Fibroblast of skin of abdomen (primary cell): ENCODE data around the gene ID1.
"Not testable (repeated sequence)": the region's sequence is repeated elsewhere in the genome, so short reads cannot be mapped to it uniquely, and the experiment has no call there.

Experiments used
- DNase-seq: peaks from one replicate; pipeline ENCODE4 v3.0.0-alpha.2; 2013

ID1 gene

DNA sequence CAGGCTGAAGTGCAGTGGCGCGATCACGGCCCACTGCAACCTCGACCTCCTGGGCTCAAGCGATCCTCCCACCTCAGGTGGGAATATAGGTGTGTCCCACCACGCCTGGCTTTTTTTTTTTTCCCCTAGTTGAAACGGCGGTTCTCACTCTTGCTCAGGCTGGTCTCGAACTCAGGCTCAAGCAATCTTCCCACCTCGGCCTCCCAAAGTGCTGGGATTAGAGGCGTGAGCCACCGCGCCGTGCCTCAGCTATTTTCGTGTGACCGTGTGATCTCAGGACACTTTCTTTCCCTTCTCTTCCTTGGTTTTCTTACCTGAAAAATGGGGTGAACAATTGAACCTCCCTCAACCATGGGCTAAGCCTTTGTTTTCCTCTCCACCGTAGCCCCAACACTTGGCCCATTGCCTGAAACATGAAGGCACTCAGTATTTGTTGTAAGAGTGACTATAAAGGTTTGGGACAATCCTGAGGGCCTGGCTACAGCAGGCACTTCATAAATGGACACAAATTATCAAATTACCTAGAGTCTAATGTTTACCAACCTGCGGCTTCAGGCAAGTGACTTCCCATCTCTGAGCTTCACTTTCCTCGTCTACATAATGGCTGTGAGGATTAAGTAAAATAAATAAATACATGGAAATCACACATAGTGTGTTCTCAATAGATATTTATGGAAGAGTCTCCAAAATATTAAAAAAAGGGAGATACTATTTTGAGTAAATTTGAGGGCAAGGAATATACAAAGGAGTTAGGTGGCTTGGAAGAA, 31.4 kb upstream of the ID1 start:
- DNase-seq: no peak

DNA sequence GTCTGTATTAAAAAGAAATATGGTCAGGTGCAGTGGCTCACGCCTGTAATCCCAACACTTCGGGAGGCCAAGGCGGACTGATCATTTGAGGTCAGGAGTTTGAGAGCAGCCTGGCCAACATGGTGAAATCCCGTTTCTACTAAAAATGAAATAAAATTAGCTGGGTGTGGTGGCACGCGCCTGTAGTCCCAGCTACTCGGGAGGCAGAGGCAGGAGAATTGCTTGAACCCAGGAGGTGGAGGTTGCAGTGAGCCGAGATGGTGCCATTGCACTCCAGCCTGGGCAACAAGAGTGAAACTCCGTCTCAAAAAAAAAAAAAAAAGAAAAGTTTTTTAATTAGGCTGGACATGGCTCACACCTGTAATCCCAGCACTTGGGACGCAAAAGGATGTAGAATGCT, 30.1 kb upstream of the ID1 start:
- not testable (repeated sequence) for DNase-seq

DNA sequence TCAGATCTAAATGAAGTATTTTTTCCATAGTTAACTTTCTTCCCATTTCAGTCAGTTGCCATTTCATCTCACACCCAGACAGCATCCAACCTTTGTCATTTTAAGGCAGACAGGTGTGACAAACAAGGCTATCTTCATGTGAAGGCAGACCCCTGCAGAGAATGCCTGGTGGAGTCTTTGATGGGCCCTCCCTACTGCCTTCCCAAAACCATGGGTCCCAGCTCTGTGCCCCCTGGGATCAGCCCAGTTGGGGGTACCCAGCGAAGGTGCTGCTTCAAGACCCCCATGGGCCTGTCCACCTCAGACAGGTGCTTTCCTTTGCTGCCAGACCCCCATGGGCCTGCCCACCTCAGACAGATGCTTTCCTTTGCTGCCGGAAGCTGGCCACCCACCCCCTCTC, 28.3 kb upstream of the ID1 start:
- DNase-seq: no peak

DNA sequence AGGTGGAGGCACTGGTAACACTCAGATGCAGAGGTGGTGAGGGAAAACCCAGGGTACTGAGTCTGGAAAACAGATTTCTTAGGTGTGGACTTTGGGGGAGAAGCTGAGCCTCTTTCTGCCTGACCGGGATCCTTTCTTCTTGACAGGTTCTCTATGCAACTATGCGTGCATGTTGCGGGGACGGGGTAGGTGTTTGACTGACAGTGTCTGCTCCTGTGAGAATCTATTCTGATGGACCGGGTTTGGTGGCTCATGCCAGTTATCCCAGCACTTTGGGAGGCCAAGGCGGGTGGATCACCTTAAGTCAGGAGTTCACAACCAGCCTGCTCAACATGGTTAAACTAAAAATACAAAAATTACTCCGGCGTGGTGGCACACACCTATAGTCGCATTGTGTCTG, 27.9 kb upstream of the ID1 start:
- no peak for DNase-seq

DNA sequence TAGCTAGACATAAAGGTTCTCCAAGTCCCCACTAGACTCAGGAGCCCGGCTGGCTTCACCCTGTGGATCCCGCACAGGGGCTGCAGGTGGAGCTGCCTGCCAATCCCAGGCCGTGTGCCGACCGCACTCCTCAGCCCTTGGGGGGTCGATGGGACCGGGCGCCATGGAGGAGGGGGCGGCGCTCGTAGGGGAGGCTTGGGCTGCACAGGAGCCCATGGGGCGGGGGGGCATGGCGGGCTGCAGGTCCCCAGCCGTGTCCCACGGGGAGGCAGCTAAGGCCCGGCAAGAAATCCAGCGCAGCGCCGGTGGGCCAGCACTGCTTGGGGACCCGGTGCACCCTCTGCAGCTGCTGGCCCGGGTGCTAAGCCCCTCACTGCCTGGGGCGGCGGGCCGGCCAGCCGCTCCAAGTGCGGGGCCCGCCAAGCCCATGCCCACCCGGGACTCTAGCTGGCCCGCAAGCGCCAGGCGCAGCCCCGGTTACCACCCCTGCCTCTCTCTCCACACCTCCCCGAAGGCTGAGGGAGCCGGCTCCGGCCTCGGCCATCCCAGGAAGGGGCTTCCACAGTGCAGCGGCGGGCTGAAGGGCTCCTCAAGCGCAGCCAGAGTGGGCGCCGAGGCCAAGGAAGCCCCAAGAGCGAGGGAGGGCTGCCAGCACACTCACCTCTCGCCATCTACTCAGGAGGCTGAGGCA, 26.5 kb upstream of the ID1 start:
- DNase-seq: no peak

DNA sequence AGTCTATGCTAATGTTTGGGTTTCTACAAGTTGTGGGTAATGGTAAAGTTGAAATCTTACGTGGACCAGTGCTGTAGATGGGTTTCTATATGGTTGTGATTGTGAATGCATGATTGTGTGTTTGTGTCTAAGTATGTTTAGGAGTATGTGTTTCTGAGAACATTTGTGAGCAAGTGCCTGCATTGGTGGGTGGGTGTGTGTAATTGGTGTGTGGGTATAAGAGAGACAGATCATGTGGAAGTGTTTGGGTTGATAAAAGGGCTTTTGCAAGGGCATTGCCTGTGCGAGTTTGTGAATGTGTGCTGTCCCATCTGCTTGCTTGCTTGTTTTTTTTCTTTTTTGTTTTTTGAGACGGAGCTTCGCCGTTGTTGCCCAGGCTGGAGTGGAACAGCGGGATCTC, 25.8 kb upstream of the ID1 start:
- DNase-seq: no peak

DNA sequence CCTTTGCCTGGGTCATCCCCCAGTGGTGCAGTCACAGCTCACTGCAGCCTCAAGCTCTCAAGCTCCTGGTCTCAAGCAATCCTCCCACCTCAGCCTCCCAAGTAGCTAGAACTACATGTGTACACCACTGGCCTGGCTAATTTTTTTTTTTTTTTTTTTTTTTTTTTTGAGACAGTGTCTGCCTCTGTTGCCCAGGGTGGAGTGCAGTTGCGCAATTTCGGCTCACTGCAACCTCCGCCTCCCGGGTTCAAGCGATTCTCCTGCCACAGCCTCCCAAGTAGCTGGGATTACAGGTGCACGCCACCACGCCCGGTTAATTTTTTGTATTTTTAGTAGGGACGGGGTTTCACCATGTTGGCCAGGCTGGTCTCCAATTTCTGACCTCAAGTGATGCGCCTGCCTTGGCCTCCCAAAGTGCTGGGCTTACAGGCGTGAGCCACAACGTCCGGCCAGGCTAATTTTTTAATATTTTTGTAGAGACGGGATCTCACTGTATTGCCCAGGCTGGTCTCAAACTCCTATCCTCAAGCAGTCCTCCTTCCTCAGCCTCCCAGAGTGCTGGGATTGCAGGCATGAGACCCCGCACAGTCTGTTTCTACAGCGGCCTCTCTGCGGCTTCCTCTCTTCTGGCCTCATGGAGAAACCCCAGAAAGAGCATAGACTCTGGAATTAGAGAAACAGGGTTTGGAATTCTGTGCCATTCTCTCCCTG, 25.0 kb upstream of the ID1 start:
- not testable (repeated sequence) for DNase-seq

DNA sequence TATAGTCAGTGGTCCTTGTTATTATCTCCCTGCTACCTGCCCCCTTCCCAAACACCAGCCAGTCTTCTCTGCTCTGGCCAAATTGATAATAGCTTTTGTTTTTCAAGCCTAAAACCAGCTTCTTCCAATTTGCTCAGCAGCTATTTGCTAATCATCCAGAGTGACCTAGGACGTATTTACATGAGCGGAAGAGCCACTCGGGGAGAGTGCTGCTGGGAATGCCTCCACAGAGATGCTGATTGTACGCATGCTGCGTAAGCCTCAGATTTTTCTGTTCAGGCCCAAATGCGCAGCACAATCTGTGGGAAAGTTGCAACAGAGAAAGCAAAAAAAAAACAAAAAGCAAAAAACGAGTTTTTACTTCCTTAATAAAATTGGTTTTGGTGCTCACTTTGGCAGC, 24.4 kb upstream of the ID1 start:
- DNase-seq: no peak

DNA sequence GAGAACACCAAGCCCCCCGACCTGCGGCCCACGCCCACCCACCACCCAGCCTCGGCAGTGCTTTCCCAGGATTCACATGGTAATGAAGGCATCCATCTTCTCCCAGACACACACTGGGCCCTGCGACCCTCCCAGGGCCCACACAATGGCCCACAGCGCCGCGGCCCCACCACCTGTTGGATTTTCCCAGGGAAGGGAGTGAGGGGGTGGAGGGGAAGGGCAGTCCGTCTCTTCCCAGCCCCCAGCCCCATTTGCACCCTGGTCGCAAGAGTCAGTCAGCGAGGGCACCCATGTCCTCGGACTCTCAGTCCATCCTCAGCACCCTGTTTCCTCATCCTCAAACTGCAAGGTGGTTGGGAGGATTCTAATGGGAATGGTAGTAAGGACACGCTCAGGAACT, 23.7 kb upstream of the ID1 start:
- no peak for DNase-seq

DNA sequence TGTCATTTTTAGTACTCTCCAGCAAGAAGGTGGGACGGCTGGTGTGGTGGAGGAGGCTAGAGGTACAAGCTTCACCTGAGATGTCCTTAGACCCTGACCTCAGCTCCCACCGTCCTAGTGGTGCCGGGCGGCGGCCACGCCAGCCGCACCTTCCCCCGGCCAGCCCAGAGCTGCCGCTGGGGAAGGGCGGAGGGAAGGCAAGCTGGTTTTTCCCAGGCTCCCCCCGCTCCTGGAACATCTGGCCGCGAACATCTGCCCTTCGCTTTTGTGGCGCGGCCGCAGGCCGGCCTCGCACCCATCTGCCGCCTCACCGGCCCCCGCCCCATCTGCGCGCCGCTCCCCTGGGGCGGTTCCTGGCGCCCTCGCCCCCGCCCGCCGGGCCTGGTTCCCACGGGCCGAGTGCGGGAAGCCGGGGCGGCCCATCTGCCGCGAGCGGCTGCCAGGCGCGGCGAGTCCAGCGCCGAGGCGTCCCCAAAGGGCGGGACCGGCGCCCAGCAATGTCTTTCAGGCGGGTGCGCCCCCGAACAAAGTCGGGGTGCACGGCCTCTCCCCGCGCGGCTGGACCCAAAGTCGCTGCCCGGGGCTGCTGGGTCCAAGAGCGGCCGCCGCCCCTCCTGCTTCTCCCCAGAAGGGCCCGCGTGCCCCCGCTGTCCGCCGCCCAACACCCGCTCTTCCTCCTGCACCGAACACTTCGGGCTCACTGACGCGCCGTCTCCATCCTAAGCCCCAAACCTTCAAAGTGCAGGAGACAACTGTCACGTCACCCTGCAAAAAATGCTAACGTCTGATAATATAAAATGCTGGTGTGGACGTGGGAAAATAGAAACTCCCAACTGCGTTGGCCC, 17.3 kb upstream of the ID1 start:
- no peak for DNase-seq

DNA sequence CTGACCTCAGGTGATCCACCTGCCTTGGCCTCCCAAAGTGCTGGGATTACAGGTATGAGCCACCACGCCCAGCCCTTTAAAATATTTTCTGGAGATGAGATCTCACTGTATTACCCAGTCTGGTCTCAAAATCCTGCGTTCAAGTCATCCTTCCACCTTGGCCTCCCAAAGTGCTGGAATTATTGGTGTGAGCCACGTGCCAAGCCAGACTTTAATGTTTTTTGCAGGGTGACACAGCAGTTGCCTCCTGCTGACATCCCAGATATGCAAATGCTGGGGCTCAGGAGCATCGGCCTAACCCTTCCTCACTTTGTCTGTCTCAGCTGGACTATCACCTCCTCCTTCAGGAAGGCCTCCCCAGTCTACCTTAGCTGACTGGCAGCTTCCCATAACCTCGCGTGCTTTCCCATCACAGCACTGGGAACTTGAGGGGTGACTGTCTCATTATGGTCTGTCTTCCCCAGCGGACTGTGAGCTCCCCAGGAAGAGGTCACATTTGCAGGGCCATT, 14.3 kb upstream of the ID1 start:
- no peak for DNase-seq

DNA sequence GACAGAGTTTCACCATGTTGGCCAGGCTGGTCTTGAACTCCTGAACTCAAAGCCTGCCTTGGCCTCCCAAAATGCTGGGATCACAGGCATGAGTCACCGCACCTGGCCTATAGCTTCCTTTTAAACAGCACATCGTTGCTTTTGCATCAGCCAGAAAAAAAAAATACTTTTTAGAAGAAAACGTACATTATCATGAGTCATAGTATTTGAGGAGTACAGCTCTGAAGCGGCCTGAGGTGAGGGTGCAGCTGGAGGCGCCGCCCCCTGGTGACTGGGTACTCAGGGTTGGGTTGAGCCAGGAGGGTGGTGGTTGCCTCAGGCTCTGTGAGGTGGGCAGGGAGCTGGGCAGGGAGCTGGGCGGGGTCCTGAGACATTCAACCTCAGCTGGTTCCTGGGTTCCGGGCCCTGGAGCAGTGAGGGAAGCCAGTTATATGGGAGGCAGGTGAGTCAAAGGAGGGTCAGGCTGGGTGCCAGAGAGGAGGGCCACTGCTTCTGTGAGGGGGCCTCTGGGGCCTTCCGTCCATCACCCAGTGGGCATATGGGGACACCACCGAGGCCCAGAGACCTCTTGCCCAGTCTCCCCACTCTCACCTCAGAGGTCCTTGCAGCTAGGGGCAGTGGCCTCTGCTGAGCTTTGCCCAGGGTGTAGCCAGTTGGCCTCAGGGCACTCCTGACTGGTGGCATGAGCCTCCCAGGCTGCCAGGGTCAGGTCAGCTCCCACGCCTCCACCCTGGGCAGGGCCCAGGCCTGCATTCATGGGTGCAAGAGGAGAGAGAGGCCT, 11.7 kb upstream of the ID1 start:
- peak; percentile 84 for DNase-seq

DNA sequence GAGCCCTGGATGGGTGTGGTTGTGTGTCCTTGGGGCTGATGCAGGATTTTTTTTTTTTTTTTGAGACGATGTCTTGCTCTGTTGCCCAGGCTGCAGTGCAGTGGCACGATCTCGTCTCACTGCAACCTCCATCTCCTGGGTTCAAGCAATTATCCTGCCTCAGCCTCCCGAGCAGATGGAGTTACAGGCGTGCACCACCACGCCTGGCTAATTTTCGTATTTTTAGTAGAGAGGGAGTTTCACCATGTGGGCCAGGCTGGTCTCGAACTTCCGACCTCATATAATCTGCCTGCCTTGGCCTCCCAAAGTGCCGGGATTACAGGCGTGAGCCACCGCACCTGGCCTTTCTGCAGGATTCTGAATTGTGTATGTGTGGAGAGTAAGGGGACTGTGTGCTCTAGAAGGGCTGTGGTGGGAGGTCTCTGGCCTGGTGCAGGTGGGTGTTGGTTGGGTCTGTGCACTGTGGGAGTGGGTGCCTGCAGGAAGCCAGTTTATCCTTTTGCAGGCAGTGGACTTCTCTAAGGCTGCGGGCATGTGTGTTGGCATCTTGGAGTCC, 11.0 kb upstream of the ID1 start:
- DNase-seq: no peak

DNA sequence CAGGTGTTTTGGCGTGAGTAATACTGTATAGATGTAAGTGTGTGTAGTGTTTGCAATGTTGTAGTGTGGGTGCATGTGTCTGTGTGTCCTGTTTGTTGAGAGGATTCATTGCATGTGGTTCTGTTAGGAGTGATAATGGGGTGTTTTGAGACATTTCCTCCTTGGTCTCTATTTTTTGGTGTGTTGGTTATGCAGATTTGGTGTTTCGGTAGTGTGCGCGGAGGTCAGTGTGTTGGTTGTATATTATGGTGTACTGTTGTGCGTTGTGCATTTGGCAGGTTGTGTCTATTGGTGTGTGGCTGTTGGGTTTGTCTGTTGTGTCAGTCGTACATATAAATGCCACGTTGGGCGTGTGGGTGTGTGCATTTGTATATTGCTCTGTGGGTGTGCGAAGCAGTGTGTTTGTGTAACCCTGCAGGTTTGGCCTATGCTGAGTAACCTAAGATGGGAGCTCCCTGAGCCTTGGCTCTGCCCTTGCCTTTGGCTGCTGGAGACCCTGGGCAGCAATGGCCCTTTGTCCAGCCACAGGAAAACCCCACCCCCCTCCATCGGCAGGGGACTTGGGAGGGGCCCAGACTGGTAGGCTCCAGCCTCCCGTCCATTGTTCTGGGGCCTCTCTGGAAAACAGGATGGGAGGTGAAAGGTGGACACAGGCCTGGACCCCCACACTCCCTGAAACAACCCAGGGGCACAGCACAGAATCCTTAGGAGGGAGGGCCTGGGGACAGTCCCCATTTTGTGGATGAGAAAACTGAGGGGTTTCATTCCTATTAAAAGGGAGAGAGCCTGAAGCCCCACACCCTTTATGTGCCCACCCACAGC, 10.3 kb upstream of the ID1 start:
- no peak for DNase-seq

DNA sequence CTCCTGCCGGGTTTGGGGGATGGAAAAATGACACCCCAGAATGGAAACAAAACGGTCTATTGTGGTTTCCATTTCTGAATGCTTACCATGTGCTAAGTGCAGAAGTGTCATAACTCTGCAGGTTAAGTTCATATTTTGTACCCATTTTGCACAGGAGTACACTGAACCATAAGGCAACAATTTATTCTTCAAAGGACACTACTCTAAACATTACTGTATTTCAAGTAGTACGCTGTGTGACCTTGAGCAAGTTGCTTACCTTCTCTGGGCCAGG, 9.8 kb upstream of the ID1 start:
- DNase-seq: no peak

DNA sequence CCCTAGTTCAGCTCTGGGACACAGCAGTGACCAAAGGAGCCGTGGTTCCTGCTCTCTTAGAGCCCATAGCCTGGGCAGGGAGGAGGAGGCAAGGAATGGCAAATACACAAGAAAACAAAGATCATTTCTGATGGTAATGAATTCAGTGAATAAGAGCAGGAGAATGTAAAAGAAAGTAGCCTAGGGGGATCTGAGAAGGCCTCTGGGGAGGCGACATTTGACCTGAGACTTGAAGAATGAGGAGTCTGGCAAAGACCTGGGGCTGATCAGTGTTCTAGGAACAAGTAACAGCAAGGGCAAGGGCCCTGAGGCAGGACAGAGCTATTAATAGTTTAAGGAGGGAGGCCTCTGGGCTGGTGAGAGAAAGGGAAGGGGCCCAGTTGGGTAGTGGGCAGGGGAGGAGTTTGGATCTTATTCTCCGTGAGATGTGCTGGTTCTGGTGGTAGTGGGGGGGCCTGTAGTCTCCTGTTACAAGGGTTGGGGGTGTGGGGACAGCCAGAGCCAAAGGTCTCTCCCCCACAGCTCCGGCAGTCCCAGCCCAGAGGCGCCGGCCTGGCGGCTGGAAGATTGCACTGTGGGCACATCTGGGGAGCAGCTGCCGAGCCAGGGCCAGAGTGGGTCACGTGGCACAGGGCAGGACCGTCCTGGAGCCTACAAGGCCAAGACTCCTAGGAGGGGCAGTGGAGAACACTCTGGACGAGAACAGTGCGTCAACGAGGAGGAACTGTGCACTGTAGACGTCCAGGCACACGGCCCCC, 9.3 kb upstream of the ID1 start:
- DNase-seq: peak; percentile 92

DNA sequence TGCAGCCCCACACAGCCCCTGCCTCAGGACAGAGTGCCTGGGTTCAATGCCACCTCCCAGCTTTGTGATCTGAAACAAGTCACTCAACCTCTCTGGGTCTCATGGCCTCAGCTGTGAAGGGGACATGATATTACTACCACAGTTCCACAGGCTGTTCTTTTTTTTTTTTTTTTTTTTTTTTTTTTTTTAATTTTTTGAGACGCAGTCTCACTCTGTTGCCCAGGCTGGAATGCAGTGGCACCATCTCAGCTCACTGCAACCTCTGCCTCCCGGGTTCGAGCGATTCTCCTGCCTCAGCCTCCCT, 8.7 kb upstream of the ID1 start:
- DNase-seq: not testable (repeated sequence)

DNA sequence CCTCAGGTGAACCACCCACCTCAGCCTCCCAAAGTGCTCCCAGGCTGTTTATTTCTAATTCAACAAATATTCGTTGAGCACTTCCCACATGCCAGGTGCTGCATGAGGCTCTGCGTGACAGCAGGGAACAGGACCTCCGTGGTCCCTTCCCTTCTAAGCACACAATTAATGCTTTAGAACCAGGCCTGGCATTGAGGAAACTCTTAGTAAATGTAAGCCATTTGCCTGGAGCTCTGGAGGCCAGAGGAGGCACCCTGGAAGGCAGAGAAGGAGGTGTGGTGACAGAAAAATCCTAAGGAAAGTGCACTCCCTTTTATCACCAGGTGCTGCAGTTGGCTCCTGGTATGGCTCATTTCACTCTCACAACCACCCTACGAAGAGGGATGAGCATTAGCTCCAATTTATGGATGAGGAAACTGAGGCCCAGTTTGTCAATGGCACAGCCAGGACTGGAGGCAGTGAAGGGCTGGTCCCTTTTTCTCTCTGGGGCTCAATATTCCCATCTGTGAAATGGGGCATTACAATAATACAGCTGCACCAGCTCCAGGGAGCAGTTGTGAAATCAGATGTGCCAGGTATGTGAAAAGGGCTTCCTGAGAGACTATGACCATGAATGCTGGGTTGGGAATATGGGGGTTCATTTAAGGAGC, 8.1 kb upstream of the ID1 start:
- no peak for DNase-seq

DNA sequence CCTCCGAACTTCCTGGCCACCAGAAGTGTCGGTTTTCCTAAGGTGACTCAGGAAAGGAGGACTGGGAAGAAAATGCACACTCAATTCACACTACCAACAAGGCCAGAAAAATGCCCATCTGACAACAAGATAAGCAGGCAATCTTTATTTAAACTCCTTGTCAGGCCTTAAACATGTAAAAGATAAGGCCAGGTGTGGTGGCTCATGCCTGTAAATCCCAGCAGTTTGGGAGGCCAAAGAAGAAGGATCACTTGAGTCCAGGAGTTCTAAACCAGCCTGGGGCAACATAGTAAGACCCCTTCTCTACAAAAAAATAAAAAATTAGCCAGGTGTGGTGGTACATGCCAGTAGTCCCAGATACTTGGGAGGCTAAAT, 7.6 kb upstream of the ID1 start:
- DNase-seq: no peak

DNA sequence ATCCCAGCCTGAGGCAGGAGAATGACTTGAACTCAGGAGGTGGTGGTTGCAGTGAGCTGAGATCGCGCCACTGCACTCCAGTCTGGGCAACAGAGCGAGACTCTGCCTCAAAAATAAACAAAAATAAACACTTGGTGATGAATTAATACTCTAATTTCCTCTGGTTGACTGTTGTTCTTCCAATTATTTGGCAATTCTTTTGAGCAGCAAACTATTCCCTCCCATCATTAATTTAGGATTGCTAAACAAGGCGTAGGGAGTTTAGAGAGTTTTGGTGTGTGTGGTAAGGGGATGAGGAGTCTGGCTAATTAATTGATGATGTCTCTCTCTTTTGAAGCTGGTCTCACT, 2.7 kb upstream of the ID1 start:
- no peak for DNase-seq
